Chondrocyte (in vitro differentiated cells): ENCODE measurements around the gene DCST1. TPM values are rescaled to one million over a fixed set of nuclear protein-coding genes. Genes with fewer than 3 reads are reported as not detected.

Experiments used
- DNase-seq: peaks from one replicate; pipeline ENCODE4 v3.0.0; 2021; ENCODE audit warnings: mixed read lengths, low spot score
- H3K27ac Mint-ChIP-seq: one replicate; pipeline ENCODE4 v1.8.0; 2021; ENCODE audit warnings: mild to moderate bottlenecking, moderate library complexity, mixed read lengths; ENCODE audit not compliant: unreplicated experiment
- H3K27me3 Mint-ChIP-seq: 2 replicates; pipeline ENCODE4 v1.8.0; 2021; ENCODE audit warnings: low read depth, mixed read lengths
- H3K36me3 Mint-ChIP-seq: 2 replicates; pipeline ENCODE4 v1.8.0; 2021; ENCODE audit warnings: low read depth, mixed read lengths
- H3K4me1 Mint-ChIP-seq: 2 replicates; pipeline ENCODE4 v1.8.0; 2021; ENCODE audit warnings: low read depth, mild to moderate bottlenecking, mixed read lengths
- H3K4me3 Mint-ChIP-seq: one replicate; pipeline ENCODE4 v1.8.0; 2021; ENCODE audit warnings: mild to moderate bottlenecking, moderate library complexity, mixed read lengths; ENCODE audit not compliant: unreplicated experiment
- H3K9me3 Mint-ChIP-seq: 2 replicates; pipeline ENCODE4 v1.8.0; 2021; ENCODE audit warnings: low read depth, mixed read lengths
- total RNA-seq: library from RNA; stranded (reverse); gene quantifications from 3 replicates; pipeline ENCODE4 v1.2.1, GENCODE V29; 2021
- TF ChIP-seq, protein P1 (sequence below): fragments of 200-600 bp; sonication (generic); IDR thresholded peaks from 2 replicates; pipeline ENCODE4 v1.5.0; 2021; ENCODE audit warnings: antibody characterized with exemption, mild to moderate bottlenecking, moderate library complexity

DCST1 gene
- total RNA-seq, 1 donor from 2014 or later = not detected

DNA sequence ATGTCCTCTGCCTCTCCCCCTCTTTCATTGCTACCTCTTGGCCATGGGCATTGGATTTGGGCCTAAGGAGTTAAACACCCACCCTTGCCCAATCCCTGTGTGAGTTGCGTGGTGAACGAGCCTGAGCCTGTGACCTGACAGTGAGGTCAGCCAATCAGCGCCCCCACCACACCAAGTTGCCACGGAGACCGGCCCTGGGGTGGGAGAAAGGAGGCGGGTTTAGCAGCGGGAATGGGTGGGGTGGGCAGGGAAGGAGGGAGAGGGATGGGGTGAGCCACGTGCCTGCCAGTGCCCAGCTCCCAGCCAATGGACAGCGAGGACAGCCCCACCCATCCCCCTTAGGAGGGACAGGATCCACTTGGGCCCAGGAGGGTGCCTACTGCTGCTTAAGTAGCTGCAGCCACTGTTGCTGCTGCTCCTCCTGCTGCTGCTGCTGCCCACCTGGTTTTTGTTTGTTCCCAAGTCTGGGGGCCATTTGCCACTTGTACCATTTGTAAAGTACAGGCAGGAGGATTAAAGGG is 21.5 kb upstream of the DCST1 start:
- no peak overlapping the region for H3K4me3 Mint-ChIP-seq
- H3K27me3 Mint-ChIP-seq = no peaks in the 10 kb centered on the region
- H3K27ac Mint-ChIP-seq = peak overlapping the region; percentile 54
- TF ChIP-seq, protein P1, sequence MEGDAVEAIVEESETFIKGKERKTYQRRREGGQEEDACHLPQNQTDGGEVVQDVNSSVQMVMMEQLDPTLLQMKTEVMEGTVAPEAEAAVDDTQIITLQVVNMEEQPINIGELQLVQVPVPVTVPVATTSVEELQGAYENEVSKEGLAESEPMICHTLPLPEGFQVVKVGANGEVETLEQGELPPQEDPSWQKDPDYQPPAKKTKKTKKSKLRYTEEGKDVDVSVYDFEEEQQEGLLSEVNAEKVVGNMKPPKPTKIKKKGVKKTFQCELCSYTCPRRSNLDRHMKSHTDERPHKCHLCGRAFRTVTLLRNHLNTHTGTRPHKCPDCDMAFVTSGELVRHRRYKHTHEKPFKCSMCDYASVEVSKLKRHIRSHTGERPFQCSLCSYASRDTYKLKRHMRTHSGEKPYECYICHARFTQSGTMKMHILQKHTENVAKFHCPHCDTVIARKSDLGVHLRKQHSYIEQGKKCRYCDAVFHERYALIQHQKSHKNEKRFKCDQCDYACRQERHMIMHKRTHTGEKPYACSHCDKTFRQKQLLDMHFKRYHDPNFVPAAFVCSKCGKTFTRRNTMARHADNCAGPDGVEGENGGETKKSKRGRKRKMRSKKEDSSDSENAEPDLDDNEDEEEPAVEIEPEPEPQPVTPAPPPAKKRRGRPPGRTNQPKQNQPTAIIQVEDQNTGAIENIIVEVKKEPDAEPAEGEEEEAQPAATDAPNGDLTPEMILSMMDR = no peak
- no peaks in the 10 kb centered on the region for H3K9me3 Mint-ChIP-seq
- H3K4me1 Mint-ChIP-seq = peaks cover 3% of the 10 kb centered on the region
- peaks cover 3% of the 10 kb centered on the region for H3K36me3 Mint-ChIP-seq
- no peak for DNase-seq

DNA sequence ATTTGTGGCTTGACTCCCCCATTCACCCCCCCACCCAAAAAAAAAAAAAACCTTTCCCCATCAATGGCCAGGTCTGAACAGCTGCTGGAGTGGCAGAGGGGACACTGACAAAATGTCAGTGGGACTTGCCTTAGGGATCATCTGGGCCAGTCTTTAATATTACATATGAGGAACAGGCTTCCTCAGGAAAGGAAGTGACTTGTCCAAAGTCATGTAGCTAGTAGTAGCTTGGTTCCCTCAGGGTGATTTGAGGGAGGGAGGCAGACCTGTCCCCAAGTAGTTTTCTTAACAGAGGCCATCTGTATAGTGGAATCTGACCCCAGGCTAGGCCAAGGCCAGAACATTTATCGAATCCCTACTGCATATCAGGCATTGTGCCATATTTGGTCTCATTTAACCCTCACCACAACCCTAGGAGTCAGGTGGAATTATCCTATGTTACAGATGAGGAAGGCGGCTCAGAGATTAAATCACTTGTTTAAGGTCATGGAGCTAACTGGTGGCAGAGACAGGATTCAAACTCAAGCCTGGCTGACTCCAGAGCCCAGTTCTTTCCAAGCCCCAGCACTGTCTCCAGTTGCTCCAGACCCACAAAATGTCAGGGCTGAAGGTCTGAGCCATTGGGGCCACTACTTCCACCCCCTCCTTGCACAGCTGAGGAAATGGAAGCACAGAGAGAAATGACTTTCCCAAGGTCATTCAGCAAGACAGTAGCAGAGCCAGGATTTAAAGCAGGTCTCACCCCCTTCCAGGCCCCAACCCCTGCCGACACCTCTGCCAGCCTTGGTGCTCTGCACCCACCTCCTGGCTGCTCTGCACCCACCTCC is 20.6 kb upstream of the DCST1 start:
- Mint-ChIP-seq H3K27ac (peak overlapping the region; percentile 12), H3K9me3 (no peaks in the 10 kb centered on the region), H3K4me1 (peaks cover 9% of the 10 kb centered on the region)

DNA sequence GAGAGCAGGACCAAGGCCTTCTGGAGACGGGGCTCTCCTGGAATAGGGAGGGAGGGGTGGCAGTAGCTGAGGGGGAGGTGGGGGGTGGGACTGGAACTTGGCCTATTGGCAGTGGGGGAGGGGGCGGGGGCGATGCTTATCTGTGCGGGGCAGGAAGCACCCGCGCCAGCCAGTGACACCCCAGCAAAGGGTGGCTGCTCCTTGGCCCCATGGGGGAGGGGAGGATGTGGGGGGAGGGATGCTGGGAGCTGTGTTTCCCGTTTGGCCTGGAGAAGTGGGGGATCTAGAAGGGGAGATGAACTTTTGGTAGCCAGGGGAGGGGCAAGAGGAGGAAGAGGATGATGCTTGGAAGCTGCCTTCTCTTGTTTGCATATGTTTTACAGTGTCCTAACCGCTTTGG is 20.0 kb upstream of the DCST1 start:
- TF ChIP-seq, protein P1 = no peak
- no peaks in the 10 kb centered on the region for H3K27me3 Mint-ChIP-seq
- H3K4me3 Mint-ChIP-seq = no peak overlapping the region
- DNase-seq = no peak
- peaks cover 3% of the 10 kb centered on the region for H3K36me3 Mint-ChIP-seq
- H3K27ac Mint-ChIP-seq = no peak overlapping the region
- H3K4me1 Mint-ChIP-seq = peaks cover 10% of the 10 kb centered on the region
- no peaks in the 10 kb centered on the region for H3K9me3 Mint-ChIP-seq

More for the DNA sequence above, 20.6 kb upstream of the DCST1 start:
- DNase-seq = no peak
- Mint-ChIP-seq H3K27me3 (no peaks in the 10 kb centered on the region), H3K36me3 (peaks cover 3% of the 10 kb centered on the region), H3K4me3 (no peak overlapping the region)
- TF ChIP-seq, protein P1 = no peak

DNA sequence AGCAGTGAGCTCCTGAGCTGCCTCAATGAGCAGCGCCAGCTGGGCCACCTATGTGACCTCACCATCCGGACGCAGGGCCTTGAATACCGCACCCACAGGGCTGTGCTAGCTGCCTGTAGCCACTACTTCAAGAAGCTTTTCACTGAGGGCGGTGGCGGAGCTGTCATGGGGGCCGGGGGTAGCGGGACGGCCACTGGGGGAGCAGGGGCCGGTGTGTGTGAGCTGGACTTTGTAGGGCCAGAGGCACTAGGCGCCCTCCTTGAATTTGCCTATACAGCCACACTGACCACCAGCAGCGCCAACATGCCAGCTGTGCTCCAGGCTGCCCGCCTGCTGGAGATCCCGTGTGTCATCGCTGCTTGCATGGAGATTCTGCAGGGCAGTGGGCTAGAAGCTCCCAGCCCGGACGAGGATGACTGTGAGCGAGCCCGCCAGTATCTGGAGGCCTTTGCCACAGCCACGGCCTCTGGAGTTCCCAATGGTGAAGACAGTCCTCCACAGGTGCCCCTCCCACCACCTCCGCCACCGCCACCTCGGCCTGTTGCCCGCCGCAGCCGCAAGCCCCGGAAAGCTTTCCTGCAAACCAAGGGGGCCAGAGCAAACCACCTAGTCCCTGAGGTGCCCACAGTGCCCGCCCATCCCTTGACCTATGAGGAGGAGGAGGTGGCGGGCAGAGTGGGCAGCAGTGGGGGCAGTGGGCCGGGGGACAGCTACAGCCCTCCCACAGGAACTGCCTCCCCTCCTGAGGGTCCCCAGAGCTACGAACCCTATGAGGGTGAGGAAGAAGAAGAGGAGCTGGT is 18.7 kb upstream of the DCST1 start:
- TF ChIP-seq, protein P1 = no peak
- Mint-ChIP-seq H3K36me3 (peaks cover 3% of the 10 kb centered on the region), H3K27me3 (no peaks in the 10 kb centered on the region), H3K27ac (no peak overlapping the region), H3K9me3 (no peaks in the 10 kb centered on the region), H3K4me1 (peaks cover 15% of the 10 kb centered on the region), H3K4me3 (no peak overlapping the region)
- no peak for DNase-seq

DNA sequence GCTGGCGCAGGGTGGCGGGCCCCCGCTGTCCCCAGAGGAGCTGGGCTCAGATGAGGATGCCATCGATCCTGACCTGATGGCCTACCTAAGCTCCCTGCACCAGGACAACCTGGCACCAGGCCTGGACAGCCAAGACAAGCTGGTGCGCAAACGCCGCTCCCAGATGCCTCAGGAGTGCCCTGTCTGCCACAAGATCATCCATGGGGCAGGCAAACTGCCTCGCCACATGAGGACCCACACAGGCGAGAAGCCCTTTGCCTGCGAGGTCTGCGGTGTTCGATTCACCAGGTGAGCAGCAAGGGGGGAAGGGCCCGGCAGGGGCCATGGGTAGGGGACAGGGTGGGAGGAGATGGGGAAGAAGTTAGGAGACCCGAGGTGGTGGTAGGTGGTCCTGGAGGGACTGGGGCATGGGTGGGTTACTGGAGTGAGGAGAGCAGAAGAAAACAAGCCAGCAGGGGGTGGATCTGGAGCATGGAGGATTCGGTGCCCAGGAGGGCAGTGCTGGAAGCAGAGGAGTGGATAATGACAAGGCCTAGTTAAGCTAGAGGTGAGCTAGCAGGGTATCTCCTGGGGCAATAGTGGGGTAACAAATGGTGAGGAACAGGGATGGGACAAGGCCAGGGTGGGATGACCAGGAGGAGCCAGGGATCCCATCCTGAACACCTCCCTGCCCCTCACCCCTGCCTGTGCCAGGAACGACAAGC is 17.9 kb upstream of the DCST1 start:
- DNase-seq = no peak
- no peak overlapping the region for H3K4me3 Mint-ChIP-seq
- TF ChIP-seq, protein P1 = no peak
- peaks cover 3% of the 10 kb centered on the region for H3K36me3 Mint-ChIP-seq
- H3K27ac Mint-ChIP-seq = no peak overlapping the region
- no peaks in the 10 kb centered on the region for H3K9me3 Mint-ChIP-seq
- H3K27me3 Mint-ChIP-seq = no peaks in the 10 kb centered on the region
- H3K4me1 Mint-ChIP-seq = peaks cover 15% of the 10 kb centered on the region
